Uterus (tissue), 4 donors: ENCODE data around the gene NFE2L3. TPM values are rescaled to one million over a fixed set of nuclear protein-coding genes. Genes with fewer than 3 reads are reported as not detected.
A peak's percentile ranks its signal among the peaks of the same experiment; 100 is the strongest.
"Not testable (repeated sequence)": the region's sequence is repeated elsewhere in the genome, so short reads cannot be mapped to it uniquely, and the experiment has no call there.

Experiments used
- DNase-seq, 2 donors: peaks; one replicate each; pipeline ENCODE4 v3.0.0-alpha.2; 2019 to 2020
- H3K27ac ChIP-seq, 2 donors: fragments of 200-600 bp; sonication (generic); 1 replicate in 1 of 2; 2 replicates in 1 of 2; pipeline ENCODE4 v1.5.1; 2016 to 2018
- H3K27me3 ChIP-seq, 2 donors: fragments of 200-600 bp; sonication (generic); one replicate each; pipeline ENCODE4 v1.5.1; 2018 to 2019; ENCODE audit warnings: control low read depth in 1 of 2
- H3K36me3 ChIP-seq, 2 donors: fragments of 200-600 bp; sonication (generic); one replicate each; pipeline ENCODE4 v1.5.1; 2019; ENCODE audit warnings: control low read depth in 1 of 2
- H3K4me1 ChIP-seq, 2 donors: fragments of 200-600 bp; sonication (generic); one replicate each; pipeline ENCODE4 v1.5.1; 2018 to 2019; ENCODE audit warnings: control low read depth in 1 of 2
- H3K4me3 ChIP-seq, 2 donors: fragments of 200-600 bp; sonication (generic); 1 replicate in 1 of 2; 2 replicates in 1 of 2; pipeline ENCODE4 v1.5.1; 2018 to 2019; ENCODE audit warnings: mild to moderate bottlenecking in 1 of 2
- H3K9me3 ChIP-seq, 2 donors: fragments of 200-600 bp; sonication (generic); one replicate each; pipeline ENCODE4 v1.5.1; 2019; ENCODE audit warnings: control low read depth in 1 of 2
- POLR2A ChIP-seq, 2 donors: fragments of 450-650 bp; IDR thresholded peaks; one replicate each; pipeline ENCODE4 v1.6.1; 2016; ENCODE audit warnings: antibody characterized with exemption in 2 of 2, mild to moderate bottlenecking in 1 of 2, moderate library complexity in 1 of 2
- intact Hi-C: fragments of 100-400 bp; cut with DNase I; formaldehyde crosslinking; loops from one replicate; pipeline ENCODE4 v1.15.1; 2023; ENCODE audit warnings: low total_unique reads
- total RNA-seq, 4 donors: library from RNA; depleted of rRNA in 3 of 4; stranded (reverse); fragments of >200 nt in 3 of 4; gene quantifications; one replicate each; pipeline versions ENCODE4 v1.1.0 to v1.2.4, GENCODE V29; 2014 to 2023
- TF ChIP-seq, protein P1 (sequence below), 4 experiments: fragments of 200-600 bp in 2 of 4; fragments of 450-650 bp in 2 of 4; sonication (generic) in 2 of 4; IDR thresholded peaks; one replicate each; pipeline ENCODE4 v1.5.1; 2016 to 2019; ENCODE audit warnings: antibody characterized with exemption in 4 of 4, mild to moderate bottlenecking in 2 of 4, moderate library complexity in 1 of 4
- donor health status: DM: yes; HTN: yes; CAD: no.

Gene NFE2L3
- total RNA-seq, 4 donors from 2014 or later = 3.6 to 6.2 (median 4.1) TPM; not detected in 1

DNA sequence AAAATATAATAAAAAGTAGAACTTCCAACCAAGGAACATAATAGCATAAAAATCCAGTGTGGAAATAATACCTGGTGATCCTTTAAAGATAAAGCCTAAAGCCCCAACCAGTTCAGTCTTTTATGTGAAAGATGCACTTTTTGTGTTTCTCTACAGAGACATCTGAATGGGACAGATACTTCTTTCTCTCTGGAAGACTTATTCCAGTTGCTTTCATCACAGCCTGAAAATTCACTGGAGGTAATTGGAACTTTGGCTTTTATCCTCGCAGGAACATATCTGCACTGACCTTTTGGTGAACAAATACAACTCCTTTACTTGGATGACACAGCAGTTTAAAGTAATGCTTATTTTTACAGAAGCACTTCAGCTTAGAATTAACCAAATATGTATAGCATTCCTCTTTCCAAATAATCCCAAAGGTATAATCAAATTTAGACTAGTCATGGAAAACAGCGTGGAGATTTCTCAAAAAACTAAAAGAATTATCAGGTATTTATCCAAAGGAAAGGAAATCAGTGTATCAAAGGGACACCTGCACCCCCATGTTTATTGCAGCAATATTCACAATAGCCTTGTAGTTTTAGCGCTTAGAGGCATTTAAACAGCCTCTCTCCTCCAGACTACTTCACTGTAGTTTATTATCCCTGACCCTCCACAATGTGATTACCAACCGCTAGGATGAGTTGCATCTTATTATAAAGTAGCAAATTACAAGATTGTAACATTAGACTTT lies 31.7 kb downstream of the NFE2L3 start:
- Histone ChIP-seq H3K4me3 (no peak overlapping the region), H3K4me1 (no peaks in the 10 kb centered on the region), H3K36me3 (no peaks in the 10 kb centered on the region), H3K27ac (no peak overlapping the region), H3K27me3 (no peaks in the 10 kb centered on the region), H3K9me3 (no peaks in the 10 kb centered on the region)
- intact Hi-C loops = no loop called here
- TF ChIP-seq, protein P1, sequence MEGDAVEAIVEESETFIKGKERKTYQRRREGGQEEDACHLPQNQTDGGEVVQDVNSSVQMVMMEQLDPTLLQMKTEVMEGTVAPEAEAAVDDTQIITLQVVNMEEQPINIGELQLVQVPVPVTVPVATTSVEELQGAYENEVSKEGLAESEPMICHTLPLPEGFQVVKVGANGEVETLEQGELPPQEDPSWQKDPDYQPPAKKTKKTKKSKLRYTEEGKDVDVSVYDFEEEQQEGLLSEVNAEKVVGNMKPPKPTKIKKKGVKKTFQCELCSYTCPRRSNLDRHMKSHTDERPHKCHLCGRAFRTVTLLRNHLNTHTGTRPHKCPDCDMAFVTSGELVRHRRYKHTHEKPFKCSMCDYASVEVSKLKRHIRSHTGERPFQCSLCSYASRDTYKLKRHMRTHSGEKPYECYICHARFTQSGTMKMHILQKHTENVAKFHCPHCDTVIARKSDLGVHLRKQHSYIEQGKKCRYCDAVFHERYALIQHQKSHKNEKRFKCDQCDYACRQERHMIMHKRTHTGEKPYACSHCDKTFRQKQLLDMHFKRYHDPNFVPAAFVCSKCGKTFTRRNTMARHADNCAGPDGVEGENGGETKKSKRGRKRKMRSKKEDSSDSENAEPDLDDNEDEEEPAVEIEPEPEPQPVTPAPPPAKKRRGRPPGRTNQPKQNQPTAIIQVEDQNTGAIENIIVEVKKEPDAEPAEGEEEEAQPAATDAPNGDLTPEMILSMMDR (IDR thresholded peaks at IDR 0.05) = no peak
- no peak for DNase-seq

DNA sequence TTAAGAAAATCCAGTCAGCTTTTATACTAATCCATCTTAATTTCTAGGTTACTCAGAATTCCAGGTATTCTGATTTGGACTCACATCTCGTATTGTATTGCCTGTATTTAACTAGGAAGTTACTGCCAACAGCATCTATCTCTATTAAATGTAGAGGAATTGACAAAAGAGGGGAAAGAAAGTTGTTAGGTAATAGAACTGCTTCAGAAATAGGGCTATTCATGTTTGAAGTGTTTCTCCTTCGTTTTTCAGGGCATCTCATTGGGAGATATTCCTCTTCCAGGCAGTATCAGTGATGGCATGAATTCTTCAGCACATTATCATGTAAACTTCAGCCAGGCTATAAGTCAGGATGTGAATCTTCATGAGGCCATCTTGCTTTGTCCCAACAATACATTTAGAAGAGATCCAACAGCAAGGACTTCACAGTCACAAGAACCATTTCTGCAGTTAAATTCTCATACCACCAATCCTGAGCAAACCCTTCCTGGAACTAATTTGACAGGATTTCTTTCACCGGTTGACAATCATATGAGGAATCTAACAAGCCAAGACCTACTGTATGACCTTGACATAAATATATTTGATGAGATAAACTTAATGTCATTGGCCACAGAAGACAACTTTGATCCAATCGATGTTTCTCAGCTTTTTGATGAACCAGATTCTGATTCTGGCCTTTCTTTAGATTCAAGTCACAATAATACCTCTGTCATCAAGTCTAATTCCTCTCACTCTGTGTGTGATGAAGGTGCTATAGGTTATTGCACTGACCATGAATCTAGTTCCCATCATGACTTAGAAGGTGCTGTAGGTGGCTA lies 32.5 kb downstream of the NFE2L3 start:
- H3K27ac ChIP-seq, H3K4me1 ChIP-seq, H3K36me3 ChIP-seq, H3K4me3 ChIP-seq, H3K27me3 ChIP-seq, intact Hi-C loops, H3K9me3 ChIP-seq, DNase-seq: not testable (repeated sequence)

DNA sequence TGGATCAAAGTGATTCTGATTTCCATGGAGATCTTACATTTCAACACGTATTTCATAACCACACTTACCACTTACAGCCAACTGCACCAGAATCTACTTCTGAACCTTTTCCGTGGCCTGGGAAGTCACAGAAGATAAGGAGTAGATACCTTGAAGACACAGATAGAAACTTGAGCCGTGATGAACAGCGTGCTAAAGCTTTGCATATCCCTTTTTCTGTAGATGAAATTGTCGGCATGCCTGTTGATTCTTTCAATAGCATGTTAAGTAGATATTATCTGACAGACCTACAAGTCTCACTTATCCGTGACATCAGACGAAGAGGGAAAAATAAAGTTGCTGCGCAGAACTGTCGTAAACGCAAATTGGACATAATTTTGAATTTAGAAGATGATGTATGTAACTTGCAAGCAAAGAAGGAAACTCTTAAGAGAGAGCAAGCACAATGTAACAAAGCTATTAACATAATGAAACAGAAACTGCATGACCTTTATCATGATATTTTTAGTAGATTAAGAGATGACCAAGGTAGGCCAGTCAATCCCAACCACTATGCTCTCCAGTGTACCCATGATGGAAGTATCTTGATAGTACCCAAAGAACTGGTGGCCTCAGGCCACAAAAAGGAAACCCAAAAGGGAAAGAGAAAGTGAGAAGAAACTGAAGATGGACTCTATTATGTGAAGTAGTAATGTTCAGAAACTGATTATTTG lies 33.3 kb downstream of the NFE2L3 start:
- intact Hi-C loops = no loop called here
- no peaks in the 10 kb centered on the region for H3K27me3 ChIP-seq
- TF ChIP-seq, protein P1 (IDR thresholded peaks at IDR 0.05) = no peak
- TF ChIP-seq POLR2A (IDR thresholded peaks at IDR 0.05) = no peak
- no peak for DNase-seq
- H3K9me3 ChIP-seq = no peaks in the 10 kb centered on the region
- H3K36me3 ChIP-seq = no peaks in the 10 kb centered on the region
- H3K4me1 ChIP-seq = peaks cover 0 to 2% of the 10 kb centered on the region in 2 donors
- H3K4me3 ChIP-seq = no peak overlapping the region
- H3K27ac ChIP-seq = no peak overlapping the region

DNA sequence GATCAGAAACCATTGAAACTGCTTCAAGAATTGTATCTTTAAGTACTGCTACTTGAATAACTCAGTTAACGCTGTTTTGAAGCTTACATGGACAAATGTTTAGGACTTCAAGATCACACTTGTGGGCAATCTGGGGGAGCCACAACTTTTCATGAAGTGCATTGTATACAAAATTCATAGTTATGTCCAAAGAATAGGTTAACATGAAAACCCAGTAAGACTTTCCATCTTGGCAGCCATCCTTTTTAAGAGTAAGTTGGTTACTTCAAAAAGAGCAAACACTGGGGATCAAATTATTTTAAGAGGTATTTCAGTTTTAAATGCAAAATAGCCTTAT lies 33.8 kb downstream of the NFE2L3 start:
- TF ChIP-seq, protein P1 (IDR thresholded peaks at IDR 0.05) = no peak
- TF ChIP-seq POLR2A (IDR thresholded peaks at IDR 0.05) = no peak
- Histone ChIP-seq H3K27ac (no peak overlapping the region), H3K4me3 (no peak overlapping the region), H3K36me3 (no peaks in the 10 kb centered on the region), H3K27me3 (no peaks in the 10 kb centered on the region), H3K9me3 (no peaks in the 10 kb centered on the region), H3K4me1 (peaks cover 0 to 7% of the 10 kb centered on the region in 2 donors)
- intact Hi-C loops = no loop called here
- no peak for DNase-seq

DNA sequence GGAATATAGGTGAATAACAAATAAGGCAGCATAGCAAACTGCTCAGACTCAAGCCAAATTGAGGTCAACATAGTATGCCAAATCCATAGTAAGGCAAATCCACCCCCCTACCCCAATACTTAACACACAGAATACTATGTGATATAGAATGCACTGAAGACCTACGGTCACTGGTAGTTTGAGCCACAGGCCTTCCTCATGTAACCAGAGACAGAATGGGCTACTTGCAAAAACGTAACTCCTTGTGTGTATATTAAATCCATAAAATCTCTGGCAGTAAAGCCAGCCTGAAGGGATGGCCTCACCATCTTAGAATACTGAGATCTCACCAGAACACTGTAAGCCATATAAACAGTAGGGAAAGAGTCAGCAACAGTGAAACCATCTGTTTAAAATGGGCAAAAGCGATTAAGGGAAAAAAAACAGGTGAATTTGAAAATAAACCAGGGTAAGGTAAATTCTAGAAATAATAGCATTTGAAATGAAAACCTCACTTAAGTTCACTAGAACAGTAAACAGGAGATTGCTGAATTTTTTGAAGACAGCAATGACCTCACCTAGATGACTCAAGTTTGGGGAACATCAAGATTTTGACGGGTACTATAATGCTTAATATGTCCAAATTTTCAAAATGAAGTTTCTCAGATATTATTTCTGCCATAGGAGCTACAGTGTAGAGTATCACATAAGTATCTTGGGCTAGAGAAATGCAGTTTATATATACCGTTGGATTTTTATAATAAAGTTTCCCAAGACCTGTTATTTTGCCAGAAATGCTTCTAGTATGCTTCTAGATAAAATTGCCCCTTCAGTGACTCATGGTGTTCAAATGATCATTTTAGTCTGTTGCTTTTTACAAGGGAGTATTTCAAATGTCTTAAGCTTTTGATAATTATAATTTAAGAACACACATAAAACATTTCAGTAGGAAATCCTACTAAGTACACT lies 34.6 kb downstream of the NFE2L3 start:
- no peaks in the 10 kb centered on the region for H3K36me3 ChIP-seq
- H3K27me3 ChIP-seq = no peaks in the 10 kb centered on the region
- TF ChIP-seq POLR2A (IDR thresholded peaks at IDR 0.05) = no peak
- TF ChIP-seq, protein P1 (IDR thresholded peaks at IDR 0.05) = no peak
- H3K27ac ChIP-seq = peak overlapping the region in 1 of 2 donors; percentile 6
- intact Hi-C loops = no loop called here
- H3K4me1 ChIP-seq = peaks cover 0 to 7% of the 10 kb centered on the region in 2 donors
- no peak overlapping the region for H3K4me3 ChIP-seq
- no peak for DNase-seq
- no peaks in the 10 kb centered on the region for H3K9me3 ChIP-seq
